GM08714 (cell line): ENCODE measurements around the gene GGN.

Experiments
- H3K4me3 ChIP-seq: fragments of 200-500 bp; sonication (Bioruptor generic); 2 replicates; pipeline ENCODE4 v1.5.1; 2014; ENCODE audit warnings: mild to moderate bottlenecking, low read length, inconsistent platforms
- ZNF274 ChIP-seq: IDR thresholded peaks from 2 replicates; pipeline ENCODE4 v1.6.1; 2012; ENCODE audit warnings: mild to moderate bottlenecking, low read depth, low read length

The GGN gene

GRCh38 chr19:38402623-38402966, 14.8 kb upstream of the GGN start:
- H3K4me3 ChIP-seq: peak overlapping the region; percentile 39; the same call in 1 of the 2 replicates
- no peak for TF ChIP-seq ZNF274

DNA sequence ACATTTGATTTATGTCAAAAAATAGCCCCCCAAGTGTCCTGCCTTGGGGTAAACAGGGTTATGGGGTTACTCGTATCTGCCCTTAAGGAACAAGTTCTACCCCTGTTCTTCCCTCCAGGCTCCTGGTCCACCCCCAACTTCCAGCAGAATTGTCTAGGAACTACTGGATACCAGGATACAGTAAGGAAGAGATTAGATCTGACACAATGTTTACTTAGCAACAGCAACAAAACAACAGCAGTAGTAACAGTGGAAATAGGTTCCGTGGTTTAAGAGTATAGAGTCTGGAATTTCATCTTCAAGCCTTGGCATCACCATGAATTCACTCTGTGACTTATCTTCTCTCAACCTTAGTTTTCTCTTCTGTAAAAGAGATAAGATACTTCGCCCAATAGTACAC, 13.3 kb upstream of the GGN start:
- no peak overlapping the region for H3K4me3 ChIP-seq
- no peak for TF ChIP-seq ZNF274

DNA sequence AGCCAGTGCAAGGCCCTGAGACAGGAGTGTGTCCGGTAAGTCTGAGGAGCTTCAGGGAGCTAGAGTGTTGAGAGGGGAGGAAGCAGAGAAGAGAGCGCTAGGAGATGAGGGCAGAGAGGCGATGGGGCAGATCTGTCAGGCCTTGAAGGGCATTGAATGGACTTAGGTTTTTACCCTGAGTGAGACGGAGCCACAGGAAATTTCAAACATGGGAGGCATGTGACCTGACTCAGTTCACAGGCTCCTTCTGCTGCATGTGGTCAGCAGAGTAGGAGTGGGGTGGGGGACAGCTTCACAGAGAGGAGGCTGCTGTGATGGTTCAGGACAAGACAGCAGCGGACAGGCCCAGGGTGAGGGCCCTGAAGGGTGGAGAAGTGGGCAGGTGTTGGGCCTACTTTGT, 12.5 kb upstream of the GGN start:
- H3K4me3 ChIP-seq: no peak overlapping the region
- no peak for TF ChIP-seq ZNF274

DNA sequence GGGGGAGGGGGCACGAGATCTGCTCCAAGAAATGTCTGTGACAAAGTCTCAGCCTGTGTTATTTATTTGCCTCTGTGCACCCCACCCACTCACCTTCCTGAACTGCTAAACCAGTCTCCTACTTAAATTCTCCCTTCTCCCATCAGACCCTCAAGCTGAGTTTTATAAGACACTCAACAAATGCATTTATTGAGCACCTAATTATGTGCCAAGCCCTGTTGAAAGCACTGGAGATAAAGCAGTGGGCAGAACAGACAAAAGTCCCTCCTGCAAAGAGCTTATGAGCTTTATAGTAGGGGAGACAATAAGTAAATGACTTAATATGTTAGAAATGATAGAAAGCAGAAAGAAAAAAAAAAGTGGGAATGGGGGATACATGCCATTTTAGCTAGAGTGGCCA, 11.7 kb upstream of the GGN start:
- H3K4me3 ChIP-seq: no peak overlapping the region
- no peak for TF ChIP-seq ZNF274

DNA sequence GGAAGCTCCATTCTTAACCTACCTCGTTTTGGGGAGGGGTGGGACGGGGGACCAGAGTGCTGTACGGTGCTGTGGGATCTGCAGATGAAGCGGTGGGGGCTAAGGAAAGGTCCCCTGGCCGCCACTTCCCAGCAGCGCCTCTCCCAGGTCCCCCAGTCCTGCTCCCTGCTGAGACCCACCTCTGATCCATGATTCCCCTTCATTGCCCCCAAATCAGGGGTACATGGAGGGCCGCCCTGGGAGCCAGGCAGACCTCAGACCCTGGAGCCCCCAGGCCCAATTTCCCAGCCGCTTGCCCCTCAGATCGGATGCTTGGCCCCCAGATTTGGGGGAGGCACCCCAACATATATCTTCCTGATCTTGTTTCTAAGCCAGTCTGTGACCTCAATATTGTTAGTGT, 11.2 kb upstream of the GGN start:
- no peak for TF ChIP-seq ZNF274

DNA sequence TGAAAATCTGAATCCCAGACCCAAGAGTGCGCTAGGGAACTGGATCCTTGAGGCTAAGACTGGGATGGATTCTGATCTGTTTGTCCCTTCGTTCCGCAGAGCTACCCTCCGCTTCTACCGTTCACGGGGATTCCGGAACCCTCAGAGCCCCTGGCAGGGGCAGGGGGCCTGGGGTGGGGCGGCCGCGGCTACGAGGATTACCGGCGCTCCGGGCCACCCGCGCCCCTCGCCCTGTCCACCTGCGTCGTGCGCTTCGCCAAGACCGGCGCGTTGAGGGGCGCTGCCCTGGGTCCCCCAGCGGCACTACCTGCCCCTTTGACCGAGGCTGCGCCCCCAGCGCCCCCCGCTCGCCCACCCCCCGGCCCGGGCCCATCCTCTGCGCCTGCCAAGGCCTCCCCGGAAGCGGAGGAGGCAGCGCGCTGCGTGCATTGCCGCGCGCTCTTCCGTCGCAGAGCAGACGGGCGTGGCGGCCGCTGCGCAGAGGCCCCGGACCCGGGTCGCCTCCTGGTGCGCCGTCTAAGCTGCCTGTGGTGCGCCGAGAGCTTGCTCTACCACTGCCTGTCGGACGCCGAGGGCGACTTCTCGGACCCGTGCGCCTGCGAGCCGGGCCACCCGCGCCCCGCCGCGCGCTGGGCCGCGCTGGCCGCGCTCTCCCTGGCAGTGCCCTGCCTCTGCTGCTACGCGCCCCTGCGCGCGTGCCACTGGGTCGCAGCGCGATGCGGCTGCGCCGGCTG, 7.7 kb upstream of the GGN start:
- no peak for TF ChIP-seq ZNF274
- peak overlapping the region; percentile 33; the same call in 1 of the 2 replicates for H3K4me3 ChIP-seq

More for the DNA sequence above, 11.2 kb upstream of the GGN start:
- H3K4me3 ChIP-seq: no peak overlapping the region

- TF ChIP-seq ZNF274: no peak
- H3K4me3 ChIP-seq: no peak overlapping the region
Observed at GRCh38 chr19:38394488-38394887, 6.7 kb upstream of the GGN start.

DNA sequence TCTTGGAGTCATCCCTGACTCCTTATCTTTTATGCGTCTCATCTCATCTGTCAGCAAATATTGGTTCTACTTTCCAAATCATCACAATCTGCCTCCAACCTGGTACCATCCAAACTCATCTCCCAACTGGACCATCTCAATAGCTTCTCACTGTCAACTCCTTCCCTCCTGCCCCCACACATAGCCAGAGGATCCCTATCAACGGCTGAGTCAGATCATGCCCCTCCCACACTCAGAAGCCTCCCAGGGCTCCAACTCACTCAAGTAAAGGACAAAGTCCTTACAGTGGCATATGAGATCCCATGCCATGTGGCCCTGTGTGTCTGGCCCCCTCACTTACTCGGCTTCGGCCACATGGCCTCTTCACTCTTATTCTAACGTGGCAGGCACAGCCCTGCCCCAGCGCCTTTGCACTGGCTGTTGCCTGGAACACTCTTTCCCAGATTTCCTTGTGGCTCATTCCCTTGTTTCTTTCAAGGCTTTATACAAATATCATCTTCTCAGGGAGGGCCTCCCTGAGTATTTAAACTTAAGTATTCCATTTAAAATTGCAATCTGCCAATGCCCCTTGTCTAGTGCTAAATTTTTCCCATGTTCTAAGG, 5.0 kb upstream of the GGN start:
- TF ChIP-seq ZNF274: no peak
- no peak overlapping the region for H3K4me3 ChIP-seq

GRCh38 chr19:38391911-38392464, 4.2 kb upstream of the GGN start:
- no peak overlapping the region for H3K4me3 ChIP-seq
- TF ChIP-seq ZNF274: no peak

GRCh38 chr19:38389957-38390924, 2.4 kb upstream of the GGN start:
- no peak for TF ChIP-seq ZNF274
- H3K4me3 ChIP-seq: no peak overlapping the region

GRCh38 chr19:38389101-38389925, 1.5 kb upstream of the GGN start:
- no peak for TF ChIP-seq ZNF274
- peak overlapping the region; percentile 7; the same call in 1 of the 2 replicates for H3K4me3 ChIP-seq

GRCh38 chr19:38388349-38389100, 691 bp upstream of the GGN start, which contains the start of gene SPRED3:
Gene SPRED3, plus strand, starts transcription at chr19:38388697. Its CDS starts 1,606 bp downstream, at chr19:38390303.
- peak within 1 kb of the TSS; percentile 53 for H3K4me3 ChIP-seq
- TF ChIP-seq ZNF274: no peak

DNA sequence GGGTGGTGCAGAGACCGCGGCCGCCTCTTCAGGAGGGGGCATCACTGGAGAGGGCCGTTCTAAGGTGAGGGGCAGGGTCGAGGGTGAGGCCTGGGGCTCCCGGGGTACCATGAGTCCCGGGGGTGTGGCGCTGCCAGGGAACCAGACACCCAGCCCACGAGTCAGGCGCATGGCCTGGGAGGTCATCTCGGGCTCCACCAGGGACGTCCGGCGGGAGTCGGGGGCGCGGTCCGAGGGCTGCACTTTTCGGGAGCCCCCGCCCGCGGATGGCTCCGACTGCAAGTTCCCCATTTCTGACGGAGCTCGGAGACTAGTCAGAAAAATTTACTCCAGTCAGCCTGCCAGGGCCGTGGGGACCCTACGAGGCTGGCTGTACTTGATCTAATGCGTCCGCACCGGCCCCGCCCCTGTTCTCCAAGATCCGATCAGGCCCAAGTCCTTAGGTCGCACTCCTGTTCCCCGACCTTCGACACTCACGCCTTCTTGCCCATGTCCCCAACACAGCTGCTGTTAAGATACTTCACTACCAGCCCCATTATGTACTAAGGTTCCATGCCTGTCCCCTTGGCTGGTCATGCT, 774 bp downstream of the GGN start:
- H3K4me3 ChIP-seq: peak overlapping the region; percentile 53; the same call in 1 of the 2 replicates

More for the DNA sequence above, 774 bp downstream of the GGN start:
- TF ChIP-seq ZNF274: no peak
